ENCODE data around the gene SH3RF3.

Gene SH3RF3

GRCh38 chr2:109139002-109139401, 10.0 kb downstream of the SH3RF3 start:
- ATAC-seq: no peak
- peak; percentile 50; the same call in 1 of the 2 replicates for TF ChIP-seq TCF4 (CRISPR knock-in tag; IDR thresholded peaks at IDR 0.05; ENCODE audit: borderline replicate concordance)
- no peak for TF ChIP-seq ZFP3 (CRISPR knock-in tag; IDR thresholded peaks at IDR 0.05)

- ATAC-seq: no peak
Measured at GRCh38 chr2:109139865-109140396, 10.9 kb downstream of the SH3RF3 start.

GRCh38 chr2:109141006-109141600, 12.1 kb downstream of the SH3RF3 start:
- no peak for ATAC-seq
- TF ChIP-seq ARNTL (CRISPR knock-in tag; IDR thresholded peaks at IDR 0.05; ENCODE audit: borderline replicate concordance, low read depth) (no peak), BACH2 (CRISPR knock-in tag; IDR thresholded peaks at IDR 0.05; ENCODE audit: borderline replicate concordance) (no peak), TCF4 (CRISPR knock-in tag; IDR thresholded peaks at IDR 0.05; ENCODE audit: borderline replicate concordance) (no peak)

More at GRCh38 chr2:109139865-109140396, 10.9 kb downstream of the SH3RF3 start:
- TF ChIP-seq GLIS3 (CRISPR knock-in tag; IDR thresholded peaks at IDR 0.05) (no peak), ARNTL (CRISPR knock-in tag; IDR thresholded peaks at IDR 0.05; ENCODE audit: borderline replicate concordance, low read depth) (no peak), ZNF565 (CRISPR knock-in tag; conservative IDR thresholded peaks at IDR 0.05; ENCODE audit: low read depth) (no peak), ZC3H10 (CRISPR knock-in tag; IDR thresholded peaks at IDR 0.05) (no peak), RARB (CRISPR knock-in tag; IDR thresholded peaks at IDR 0.05) (no peak), ISL1 (CRISPR knock-in tag; IDR thresholded peaks at IDR 0.05) (no peak), CSRNP3 (CRISPR knock-in tag; IDR thresholded peaks at IDR 0.05) (no peak), PATZ1 (CRISPR knock-in tag; IDR thresholded peaks at IDR 0.05; ENCODE audit: borderline replicate concordance) (no peak), TSHZ2 (CRISPR knock-in tag; IDR thresholded peaks at IDR 0.05) (no peak), OSR1 (CRISPR knock-in tag; IDR thresholded peaks at IDR 0.05) (no peak), BACH2 (CRISPR knock-in tag; IDR thresholded peaks at IDR 0.05; ENCODE audit: borderline replicate concordance) (no peak), TCF4 (CRISPR knock-in tag; IDR thresholded peaks at IDR 0.05; ENCODE audit: borderline replicate concordance) (no peak), ZNF70 (CRISPR knock-in tag; IDR thresholded peaks at IDR 0.05) (no peak), ZNF8 (CRISPR knock-in tag; IDR thresholded peaks at IDR 0.05) (no peak), POU6F1 (CRISPR knock-in tag; IDR thresholded peaks at IDR 0.05; ENCODE audit: borderline replicate concordance, low read depth) (no peak), SNAI2 (CRISPR knock-in tag; IDR thresholded peaks at IDR 0.05) (no peak)

GRCh38 chr2:109141727-109142283, 12.8 kb downstream of the SH3RF3 start:
- TF ChIP-seq TCF4 (CRISPR knock-in tag; IDR thresholded peaks at IDR 0.05; ENCODE audit: borderline replicate concordance) (no peak), ZNF8 (CRISPR knock-in tag; IDR thresholded peaks at IDR 0.05) (no peak), ZNF70 (CRISPR knock-in tag; IDR thresholded peaks at IDR 0.05) (no peak), SNAI2 (CRISPR knock-in tag; IDR thresholded peaks at IDR 0.05) (no peak), ZFP30 (CRISPR knock-in tag; IDR thresholded peaks at IDR 0.05) (no peak), OSR1 (CRISPR knock-in tag; IDR thresholded peaks at IDR 0.05) (no peak), ZFP3 (CRISPR knock-in tag; IDR thresholded peaks at IDR 0.05) (no peak), TSHZ2 (CRISPR knock-in tag; IDR thresholded peaks at IDR 0.05) (no peak), PATZ1 (CRISPR knock-in tag; IDR thresholded peaks at IDR 0.05; ENCODE audit: borderline replicate concordance) (no peak), ISL1 (CRISPR knock-in tag; IDR thresholded peaks at IDR 0.05) (no peak)
- no peak for ATAC-seq

Measured in SK-N-SH treated with all-trans-retinoic acid at 6 μM for 48 hours (cell line).